GM12872 (cell line): ENCODE measurements around the gene HDAC7.
A peak's percentile ranks its signal among the peaks of the same experiment; 100 is the strongest.

ENCODE experiments used
- CTCF ChIP-seq: IDR thresholded peaks from 3 replicates; pipeline ENCODE4 v1.5.1; 2011; ENCODE audit warnings: low read depth, mild to moderate bottlenecking, low read length, moderate library complexity; ENCODE audit not compliant: insufficient read depth

Gene HDAC7

GRCh38 chr12:47762850-47763465 is 56.7 kb downstream of the HDAC7 start:
- no peak for TF ChIP-seq CTCF

- peak; percentile 71 for TF ChIP-seq CTCF
Observed at GRCh38 chr12:47758834-47759690, 60.6 kb downstream of the HDAC7 start, which contains the start of gene RAPGEF3. RAPGEF3 (minus strand) TSS chr12:47758880; CDS start chr12:47758556, 324 bp downstream.

GRCh38 chr12:47758584-47758833 is 61.2 kb downstream of the HDAC7 start:
- TF ChIP-seq CTCF = no peak

- no peak for TF ChIP-seq CTCF
Observed at GRCh38 chr12:47757840-47758583, 61.7 kb downstream of the HDAC7 start.

GRCh38 chr12:47757364-47757839 is 62.3 kb downstream of the HDAC7 start:
- TF ChIP-seq CTCF = no peak

GRCh38 chr12:47755655-47756562 is 63.8 kb downstream of the HDAC7 start:
- TF ChIP-seq CTCF = no peak
